ENCODE measurements around the gene IGFALS.

Gene IGFALS

DNA sequence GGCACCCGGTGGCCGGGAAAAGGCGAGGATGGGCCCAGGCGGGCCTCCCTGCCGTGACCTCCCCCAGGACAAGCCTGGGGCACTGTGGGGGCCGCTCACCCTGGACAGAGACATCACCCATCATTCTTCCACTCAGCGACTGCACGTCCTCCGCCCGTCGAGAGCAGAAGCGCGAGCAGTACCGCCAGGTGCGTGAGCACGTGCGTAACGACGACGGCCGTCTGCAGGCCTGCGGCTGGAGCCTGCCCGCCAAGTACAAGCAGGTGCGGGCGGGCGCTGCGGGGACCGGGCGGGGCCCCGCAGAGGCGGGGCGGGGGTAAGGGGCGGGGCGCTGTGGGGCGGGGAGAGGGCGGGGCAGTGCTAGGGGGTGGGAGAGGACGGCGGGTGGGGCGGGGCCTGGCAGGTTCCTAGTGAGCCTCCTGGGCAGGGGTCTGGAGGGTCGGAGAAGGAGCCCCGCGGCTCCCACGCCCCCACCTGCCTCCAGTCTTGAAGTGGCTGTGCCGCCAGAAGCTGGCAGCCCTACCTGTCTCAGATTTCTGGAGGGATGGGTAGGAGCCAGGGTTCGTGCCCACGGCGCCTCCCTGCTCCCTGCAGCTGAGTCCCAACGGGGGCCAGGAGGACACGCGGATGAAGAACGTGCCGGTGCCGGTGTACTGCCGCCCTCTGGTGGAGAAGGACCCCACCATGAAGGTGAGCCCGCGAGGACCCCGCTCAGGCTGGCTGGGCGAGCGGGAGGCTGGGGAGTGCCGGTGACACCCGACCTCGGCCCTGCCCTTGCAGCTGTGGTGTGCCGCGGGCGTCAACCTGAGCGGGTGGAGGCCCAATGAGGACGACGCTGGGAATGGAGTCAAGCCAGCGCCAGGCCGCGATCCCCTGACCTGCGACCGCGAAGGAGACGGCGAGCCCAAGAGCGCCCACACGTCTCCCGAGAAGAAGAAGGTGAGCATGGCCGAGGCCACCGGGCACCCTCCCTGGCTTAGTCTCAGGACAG is 29.7 kb downstream of the IGFALS start:
- DNase-seq, result no peak

DNA sequence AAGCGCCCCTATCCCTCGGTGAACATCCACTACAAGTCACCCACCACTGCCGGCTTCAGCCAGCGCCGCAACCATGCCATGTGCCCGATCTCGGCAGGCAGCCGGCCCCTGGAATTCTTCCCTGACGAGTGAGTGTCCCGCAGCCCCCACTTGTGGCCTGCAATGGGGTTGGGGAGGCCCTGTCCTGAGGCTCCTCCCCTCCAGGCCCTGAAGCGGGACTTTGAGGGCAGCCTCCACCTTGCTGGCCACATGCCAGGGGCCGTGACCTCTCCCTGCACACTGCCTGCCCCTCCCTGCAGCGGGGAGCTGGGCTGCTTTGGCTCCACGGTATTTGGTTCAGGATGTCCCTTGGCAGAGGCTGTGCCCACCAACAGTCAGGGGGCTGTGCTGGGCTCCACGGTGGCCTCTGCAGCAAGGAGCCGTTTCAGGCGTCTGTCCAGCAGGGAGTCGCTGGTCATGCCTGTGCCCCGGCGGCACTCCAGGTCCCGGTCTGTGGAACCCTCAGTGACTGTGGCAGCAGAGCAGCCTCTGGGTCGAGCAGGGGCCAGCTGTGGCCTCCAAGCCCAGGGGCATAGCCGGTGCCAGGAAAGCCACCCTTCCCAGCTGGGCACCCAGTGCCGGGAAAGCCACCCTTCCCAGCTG is 30.5 kb downstream of the IGFALS start:
- DNase-seq, result no peak

DNA sequence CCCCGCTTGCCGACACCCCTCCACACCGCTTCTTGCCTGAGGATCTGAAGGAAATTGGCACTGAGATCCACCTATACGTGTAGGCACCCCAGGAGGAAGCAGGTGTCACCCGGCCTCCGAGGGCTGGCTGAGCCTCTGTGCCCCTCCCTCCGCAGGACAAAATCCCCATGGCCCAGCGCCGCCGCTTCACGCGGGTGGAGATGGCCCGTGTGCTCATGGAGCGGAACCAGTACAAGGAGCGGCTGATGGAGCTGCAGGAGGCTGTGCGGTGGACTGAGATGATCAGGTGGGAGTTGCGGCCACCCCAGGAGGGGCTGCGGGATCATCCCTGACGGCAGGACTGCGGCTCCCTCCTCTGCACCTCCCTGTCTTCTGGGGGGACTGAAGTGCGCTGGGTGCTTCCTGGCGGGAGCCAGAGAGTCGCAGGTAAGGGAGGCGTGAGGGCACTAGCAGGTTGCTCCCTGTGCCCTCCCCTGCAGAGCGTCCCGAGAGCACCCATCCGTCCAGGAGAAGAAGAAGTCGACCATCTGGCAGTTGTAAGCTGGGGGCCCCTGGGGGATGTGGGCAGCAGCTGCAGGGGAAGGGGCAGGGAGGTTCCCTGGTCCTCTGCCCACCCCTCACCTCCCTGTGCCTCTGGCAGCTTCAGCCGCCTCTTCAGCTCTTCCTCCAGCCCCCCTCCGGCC is 31.2 kb downstream of the IGFALS start:
- no peak for DNase-seq

DNA sequence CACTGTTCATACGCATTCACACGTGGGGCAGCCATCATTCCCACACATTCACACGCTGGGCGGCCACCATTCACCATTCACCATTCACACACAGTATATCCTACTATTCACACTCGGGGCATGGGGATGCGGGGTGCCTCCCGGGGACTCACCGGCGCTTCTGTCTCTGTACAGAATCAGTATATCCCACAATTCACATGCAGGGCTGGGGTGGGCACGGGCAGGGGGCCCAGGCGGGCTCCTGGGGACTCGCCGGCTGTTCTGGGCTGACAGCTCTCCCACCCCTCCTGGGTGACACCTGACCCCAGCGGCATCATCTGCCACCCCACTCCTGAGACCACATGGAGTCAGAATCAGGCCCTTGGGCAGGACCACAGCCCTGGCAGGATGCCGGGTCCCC is 31.8 kb downstream of the IGFALS start:
- DNase-seq, result no peak

DNA sequence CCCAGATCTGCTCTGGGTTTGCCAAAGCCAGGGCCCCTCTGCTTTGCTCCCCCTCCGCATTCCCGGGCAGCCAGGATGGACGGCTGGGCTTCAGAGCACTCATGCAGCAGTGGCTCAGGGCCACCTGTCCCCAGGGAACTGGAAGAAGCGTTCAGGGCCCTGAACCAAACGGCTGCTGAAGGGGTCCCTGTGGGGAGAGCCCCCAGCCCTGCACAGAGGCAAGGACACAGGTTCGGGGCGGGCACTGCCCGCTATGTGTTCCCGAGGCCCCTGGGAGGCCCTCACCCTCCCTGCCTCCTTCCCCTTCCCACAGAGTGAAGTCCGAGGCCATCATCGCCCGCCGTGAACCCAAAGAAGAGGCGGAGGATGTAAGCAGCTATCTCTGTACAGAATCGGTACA is 32.6 kb downstream of the IGFALS start:
- DNase-seq, result no peak

DNA sequence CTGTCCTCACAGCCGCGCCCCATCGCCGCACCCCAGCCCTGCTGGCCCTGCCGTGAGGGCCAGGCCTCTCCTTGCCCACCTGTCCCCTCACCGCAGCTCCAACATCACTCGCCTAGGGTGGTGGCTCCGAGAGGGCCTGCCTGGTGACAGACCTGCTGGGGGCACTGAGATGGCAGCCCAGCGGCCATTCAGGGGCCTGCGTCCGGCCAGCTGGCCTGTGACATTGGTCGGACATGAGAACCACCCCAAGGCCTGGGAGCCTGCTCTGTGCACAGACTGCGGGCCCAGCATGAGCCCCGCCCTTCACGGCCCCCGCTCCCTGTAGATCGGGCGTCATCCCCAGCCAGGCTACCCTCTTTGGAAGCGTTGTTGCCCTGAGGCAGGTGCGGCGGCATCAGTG is 34.0 kb downstream of the IGFALS start:
- no peak for DNase-seq

DNA sequence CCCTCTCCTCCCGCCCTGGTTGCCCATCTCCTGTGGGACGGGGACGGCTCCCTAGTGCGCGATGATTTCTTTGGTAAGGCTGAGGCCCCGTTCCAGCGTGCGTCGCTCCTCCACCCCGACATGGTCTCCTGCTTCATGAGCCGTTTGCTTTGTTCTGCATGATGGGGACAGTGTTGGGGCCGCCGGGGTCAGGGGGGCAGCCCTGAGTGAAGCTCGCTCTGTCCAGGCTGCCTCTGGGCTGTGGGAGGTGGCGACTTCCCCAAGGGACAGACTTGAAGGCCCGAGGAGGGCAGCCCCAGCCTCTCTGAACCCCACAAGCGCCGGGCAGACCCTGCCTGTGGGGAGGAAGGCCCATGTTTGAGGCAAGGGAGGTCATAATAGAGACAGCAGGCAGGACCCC is 34.6 kb downstream of the IGFALS start:
- DNase-seq, result no peak

DNA sequence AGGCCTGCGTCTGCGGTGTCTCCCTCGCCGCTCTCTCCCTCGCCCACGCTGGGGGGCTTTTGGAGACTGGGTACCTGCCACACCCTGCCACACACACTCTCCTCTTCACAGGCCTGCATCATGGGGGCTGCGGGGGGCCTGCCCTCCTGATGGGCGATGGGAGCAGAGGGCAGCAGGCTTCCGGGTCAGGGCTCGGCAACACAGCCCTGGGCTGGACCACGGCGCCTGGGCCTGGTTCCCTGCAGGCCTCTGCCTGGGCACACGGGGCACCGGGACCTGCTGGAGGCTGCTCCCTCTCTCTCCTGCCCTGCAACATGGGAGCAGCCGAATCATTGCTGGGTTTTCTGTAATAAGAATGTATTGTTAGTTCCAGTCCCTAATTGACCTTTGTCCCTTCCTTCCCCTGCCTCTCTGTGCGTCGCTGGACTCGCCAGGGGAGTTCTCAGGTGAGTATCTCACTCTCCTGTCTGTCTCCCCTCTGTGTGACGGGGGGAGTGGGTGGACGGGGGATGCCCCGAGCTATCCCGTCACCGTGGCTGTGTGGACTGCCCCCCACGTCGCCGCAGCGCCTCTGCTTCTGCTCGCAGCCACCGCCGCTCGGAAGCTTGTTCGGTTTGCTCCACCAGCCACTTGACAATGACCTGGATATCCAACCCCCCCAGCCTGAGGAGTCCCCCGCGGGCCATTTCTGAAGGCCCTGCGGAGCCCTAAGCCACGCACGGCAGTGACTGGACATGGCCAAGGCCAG is 35.6 kb downstream of the IGFALS start:
- no peak for DNase-seq

DNA sequence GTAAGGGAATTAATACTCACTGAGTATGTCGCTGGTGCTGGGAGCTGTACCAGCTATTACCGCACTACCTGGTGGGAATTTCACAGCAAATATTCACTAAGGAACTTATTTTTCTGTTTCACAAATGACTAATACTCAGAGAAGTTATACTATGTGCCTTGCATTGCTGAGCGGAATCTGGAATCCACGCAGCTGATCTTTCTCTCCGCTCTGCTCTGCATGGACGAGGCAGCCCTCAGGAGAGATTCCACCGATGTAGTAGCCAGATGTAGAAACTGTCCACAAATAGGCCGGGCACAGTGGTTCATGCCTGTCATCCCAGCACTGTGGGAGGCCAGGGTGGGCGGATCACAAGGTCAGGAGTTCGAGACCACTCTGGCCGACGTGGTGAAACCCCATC is 39.3 kb downstream of the IGFALS start:
- no peak for DNase-seq

DNA sequence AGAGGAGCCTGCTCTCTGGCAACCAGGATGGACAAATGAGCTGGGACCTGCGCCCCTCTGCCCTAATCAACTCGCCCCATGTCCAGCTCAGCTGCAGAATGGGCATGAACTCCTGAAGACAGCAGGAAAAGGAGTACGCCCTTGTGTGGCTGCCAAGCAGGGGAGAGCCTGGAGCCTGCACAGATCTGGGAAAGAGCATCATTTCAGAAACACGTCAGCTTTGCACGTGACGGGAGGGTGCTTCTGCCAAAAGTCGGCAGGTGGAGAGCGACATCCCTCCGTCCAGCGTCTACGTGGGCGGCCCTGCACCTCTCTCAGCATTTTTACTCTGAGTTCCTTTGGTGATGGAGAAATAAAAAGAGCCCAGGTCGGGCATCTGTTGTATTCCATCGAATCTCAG is 40.7 kb downstream of the IGFALS start:
- DNase-seq, result no peak

DNA sequence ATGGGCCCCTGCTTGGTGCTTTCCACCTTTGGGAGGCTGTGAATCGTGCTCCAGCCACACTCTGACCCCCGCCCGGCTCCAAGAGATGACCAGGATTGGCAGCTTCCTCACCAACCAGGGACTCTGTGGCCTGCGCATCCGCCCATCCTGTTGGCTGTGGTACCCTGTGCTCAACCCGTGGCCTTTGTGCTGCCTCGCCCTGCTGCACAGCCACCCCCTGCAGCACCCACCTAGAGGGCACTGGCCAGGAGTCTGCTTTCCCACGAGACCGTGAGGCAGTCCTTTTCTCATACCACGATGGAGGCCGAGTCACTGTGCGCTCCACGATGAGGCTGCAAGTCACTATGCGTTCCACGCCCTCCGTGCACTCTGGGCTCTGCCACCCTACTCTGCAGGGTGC is 41.6 kb downstream of the IGFALS start:
- DNase-seq, result no peak

DNA sequence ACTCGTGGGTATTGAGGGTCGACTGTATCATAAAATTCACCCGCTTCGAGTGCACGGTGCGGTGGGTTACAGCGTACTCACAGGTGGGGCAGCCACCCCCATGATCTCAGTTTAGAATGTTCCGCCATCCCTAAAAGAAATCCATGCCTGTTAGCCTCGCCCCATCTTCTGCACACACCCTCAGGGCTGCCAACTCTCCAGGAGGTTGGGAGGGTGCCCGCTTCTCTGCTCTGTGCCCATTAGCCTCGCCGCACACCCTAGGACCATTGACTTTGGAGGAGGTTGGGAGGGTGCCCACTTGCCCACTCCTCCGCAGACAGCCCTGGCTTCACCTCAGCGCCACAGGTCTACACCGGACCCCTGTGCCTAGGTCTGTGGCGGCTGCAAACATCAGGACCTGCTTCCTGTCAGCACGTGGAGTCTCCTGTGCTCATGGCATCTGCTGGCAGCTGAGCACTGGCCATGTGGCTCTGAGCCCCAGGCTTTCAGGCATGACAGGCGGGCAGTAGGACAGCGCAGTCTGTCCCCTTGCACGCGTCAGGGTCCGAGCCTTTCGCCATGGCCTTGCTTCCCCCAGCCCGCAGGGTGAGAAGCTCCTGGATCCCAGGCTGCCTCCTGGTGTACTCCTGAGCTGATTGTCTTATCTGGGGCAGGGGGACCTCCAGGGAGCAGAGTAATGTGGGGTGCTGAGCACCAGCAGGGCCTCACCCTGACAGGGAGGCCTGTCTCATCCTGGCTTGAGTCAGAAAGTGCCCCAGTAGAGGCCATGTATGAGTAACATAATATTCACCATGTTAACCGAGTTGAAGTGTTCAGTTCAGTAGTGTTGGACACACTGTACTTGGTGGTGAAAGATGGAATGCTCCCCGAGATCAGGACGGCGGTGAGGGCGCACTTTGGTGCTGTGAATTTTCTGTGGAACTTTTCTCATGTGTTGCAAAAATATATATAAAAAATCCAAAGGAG is 44.1 kb downstream of the IGFALS start:
- DNase-seq, result no peak

DNA sequence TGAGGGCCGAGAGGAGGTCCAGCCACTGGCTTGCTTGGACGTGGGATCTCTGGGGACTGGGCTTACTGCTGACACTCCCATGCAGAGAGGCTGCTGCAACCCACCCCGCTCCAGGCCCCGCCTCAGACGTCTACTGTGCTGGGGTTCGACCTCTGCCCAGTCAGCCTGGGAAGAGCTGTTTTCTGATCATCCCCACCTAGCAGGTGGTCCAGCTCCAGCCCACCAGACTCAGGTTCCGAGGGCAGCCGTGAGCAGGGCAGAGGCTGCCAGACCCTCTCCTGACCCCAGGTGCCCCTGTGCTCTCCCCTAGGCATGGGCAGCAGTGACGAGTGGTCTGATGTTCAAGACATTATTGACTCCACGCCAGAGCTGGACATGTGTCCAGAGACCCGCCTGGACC is 45.6 kb downstream of the IGFALS start:
- DNase-seq, result no peak

DNA sequence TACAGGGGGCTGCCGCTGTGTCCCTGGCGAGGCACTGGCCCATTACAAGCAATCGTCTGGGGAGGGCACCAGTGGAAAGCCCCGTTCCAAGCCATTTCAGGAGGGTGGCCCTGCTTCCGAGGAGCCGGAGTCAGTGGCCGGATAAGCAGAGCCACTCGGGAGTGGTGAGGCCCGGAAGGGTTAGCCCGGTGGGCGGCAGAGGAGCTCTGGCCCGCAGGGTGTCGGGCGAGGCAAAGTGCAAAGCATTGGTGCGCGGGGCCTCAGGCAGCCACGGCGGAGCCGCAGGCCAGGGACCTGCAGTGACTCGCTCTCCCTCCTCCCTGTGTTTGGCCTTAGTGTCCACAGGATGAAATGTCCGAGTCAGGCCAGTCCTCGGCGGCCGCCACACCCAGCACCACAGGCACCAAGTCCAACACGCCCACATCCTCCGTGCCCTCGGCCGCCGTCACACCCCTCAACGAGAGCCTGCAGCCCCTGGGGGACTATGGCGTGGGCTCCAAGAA is 46.8 kb downstream of the IGFALS start:
- DNase-seq, result no peak

DNA sequence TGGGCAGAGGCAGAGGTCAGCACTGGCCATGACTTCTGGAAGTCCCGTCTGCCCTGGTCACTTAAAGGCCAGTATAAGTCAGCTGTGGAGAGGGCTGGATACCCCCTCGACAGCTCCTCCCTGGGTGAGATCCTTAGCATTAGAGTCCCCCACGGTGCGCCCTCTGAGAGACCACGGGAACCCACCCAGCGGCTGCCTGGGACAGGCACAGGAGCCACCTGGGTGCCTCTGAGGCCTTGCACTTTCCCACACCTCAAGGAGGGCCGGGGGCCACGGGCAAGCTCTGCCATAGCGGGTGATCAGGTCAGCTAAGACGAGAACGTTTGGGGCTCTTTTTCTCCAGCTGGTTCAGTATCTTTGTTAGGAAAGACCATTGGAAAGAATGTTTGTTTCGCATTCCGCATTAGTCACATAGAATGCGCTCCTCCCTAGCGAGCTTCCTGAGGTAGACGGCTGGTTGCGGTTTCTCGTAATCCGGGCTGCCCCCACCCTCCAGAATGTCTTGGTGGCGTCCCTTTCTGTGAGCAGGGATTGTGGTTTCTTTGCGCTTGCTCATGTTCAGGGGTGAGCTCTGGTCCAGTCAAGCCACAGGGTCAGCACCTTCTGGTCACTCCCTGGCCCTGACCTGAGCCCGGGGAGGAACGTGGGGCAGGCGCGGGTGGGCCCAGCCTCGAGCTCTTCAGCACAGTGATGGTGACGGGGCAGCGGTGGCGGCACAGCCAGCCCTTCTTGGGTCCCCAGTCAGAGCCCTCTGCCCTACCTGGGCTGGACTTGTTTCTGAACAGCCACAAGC is 47.4 kb downstream of the IGFALS start:
- peak; percentile 53 to 88 for DNase-seq

DNA sequence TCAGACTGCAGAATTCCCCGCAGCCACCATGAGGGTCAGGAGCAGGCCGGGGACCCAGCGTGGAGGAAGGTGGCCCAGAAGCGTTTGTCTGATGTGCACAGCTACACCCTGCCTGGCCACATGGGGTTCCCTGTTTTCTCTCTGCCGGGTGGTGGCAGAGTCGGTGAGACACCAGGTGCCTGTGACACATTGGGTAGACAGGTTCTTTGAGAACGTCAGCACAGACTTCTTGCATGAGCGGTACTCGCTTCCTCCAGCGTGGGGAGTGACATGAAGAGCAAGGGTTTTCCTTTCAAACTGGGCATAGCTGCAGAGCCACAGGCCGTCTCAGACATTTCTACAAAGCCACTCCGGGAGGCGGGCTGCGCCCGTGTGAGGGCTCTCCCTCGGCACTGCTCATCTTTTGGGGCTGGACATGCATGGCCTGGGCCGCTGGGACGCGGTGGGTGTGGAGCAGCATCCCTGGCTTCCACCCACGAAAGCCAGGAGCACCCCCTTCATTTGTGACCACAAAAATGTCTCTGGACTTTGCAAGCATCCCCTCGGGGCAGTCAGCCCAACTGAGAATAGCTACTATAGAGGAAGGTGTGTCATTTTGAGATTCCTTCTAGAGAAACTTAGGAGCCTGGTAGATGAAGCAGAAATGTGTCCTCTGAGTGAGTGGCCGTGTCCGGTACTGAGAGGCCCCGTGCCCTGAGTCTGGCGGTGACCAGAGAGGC is 48.2 kb downstream of the IGFALS start:
- peak in 1 of 2 experiments; percentile 52 for DNase-seq

DNA sequence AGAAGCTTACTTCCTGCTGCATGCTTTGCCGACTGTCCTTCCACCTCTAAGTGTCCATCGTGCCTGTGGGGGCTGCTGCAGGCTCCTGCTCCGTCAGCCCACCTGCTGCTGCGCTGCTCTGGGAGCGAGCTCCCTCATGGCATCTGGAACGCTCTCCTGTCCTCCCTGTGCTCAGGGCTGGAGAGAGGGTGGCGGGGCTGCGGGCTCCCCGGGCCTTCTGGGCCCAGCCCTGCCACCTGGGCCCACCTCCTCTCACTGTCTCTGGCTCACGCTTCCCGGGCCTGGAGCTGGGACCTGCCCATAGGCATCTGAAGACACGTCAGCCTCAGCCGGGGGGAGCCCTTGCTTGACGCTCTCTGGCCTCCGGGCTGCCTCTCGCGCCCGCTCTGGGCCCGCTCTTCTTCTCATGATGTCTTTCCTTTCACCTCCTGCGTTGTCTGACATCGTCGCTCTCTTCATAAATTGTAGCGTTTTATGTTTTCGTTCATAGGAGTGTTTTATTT is 49.1 kb downstream of the IGFALS start:
- no peak for DNase-seq

DNA sequence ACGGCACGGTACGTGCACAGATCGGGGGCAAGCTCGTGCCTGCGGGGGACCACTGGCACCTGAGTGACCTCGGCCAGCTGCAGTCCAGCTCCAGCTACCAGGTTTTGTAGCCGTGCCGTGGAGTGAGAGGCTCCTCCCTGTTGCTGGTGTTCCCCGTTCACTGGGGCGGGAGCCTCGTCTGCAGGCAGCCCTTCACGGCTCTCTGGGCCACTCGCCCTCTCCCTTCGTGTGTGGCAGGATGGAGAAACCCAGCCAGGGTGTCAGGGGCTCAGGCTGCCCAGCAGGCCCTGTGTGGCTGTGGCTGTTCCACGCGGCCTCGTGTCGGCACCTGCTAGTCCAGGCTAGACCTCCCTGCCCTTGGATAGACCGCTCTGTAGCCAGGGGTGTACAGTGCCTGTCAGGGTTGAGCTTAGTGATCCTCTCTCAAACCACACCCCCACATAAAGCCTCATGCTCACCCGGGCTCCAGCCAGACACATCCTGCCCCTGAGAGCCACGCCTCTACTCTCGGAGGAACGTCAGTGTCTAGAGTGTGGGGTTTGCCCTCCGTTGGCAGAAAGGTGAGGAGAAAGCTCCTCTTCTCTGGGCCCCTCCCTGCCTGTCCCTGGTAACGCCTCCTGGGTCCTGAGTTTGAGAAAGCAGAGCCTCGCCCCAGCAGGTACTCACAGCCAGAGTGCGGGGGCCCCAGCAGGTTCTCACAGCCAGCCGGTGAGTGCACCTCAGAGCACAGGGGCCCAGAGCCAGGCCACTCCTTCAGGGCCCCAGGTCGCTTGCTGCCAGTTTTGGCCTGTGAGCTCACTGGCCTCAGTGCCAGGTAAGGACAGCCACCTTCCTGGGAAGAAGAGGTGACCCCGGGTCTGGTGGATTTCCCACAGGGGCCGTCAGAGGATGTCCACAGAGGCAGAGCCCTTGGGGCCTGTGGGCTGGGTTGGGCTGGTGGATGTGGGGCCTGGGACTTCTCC is 49.8 kb downstream of the IGFALS start:
- no peak for DNase-seq

Data from SW 1271 (cell line).